ENCODE results near the gene TSHZ2.

DNA sequence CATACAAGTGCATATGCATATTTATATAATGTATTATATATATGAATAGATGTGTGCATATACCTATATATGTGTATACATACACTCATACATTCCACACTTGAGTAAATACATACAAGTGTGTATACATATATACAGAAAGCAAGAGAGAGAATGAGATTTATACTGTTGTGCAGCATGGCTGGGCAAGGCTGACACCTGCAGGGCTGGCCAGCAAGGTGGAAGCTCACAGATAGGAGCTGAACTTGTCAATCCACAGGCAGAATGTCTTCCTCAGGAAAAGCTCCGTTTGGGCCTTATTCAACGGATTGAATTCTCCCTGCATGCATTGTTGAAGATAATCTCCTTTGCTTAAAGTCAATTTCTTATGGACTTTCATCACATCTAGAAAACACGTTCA lies 364.7 kb downstream of the TSHZ2 start:
- TF ChIP-seq, protein P1, sequence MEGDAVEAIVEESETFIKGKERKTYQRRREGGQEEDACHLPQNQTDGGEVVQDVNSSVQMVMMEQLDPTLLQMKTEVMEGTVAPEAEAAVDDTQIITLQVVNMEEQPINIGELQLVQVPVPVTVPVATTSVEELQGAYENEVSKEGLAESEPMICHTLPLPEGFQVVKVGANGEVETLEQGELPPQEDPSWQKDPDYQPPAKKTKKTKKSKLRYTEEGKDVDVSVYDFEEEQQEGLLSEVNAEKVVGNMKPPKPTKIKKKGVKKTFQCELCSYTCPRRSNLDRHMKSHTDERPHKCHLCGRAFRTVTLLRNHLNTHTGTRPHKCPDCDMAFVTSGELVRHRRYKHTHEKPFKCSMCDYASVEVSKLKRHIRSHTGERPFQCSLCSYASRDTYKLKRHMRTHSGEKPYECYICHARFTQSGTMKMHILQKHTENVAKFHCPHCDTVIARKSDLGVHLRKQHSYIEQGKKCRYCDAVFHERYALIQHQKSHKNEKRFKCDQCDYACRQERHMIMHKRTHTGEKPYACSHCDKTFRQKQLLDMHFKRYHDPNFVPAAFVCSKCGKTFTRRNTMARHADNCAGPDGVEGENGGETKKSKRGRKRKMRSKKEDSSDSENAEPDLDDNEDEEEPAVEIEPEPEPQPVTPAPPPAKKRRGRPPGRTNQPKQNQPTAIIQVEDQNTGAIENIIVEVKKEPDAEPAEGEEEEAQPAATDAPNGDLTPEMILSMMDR (IDR thresholded peaks at IDR 0.05; ENCODE audit: poor library complexity): peak; percentile 5
- no peak for TF ChIP-seq EZH2 (IDR thresholded peaks at IDR 0.05; ENCODE audit: borderline replicate concordance)
